ENCODE results near the gene CDCA4.

CDCA4 gene

DNA sequence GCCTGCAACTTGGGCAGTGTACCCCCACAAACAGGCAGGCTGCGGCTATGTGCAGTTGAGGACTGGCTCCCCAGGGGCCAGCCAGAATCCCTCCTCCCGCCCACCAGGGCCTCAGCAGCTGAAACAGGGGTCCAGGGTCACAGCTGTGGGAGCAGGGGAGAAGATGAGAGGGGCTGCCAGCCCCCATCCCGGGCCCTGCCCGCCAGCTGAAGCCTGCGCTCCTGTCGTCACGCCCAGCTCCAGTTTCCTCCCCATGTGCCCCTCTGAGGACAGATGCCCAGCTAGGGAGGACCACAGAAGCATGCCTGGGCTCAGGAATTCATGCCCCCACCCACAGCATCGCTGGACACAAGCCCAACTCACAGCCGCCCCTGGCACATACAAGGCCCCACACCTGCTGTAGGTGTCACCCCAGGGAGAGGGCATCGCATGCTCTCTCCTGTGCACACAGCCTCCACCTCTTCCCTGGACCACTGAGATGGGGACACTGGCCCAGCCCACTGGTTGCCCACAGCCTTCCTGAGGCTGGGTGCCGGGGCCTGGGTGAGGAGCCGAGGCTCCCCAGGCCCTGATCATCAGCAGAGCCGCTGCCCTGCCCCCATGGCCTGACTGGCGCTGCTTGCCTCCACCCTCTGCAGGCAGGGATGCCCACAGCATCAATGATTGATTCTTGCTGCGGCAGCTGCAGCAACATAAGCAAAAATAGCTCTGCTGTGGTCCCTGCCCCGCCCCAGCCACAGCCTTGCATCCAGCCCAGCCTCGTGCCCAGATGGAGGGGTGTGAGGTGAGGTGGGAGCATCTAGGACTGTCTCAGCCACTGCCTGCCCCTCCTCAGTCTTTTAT lies 39.0 kb downstream of the CDCA4 start:
- TF ChIP-seq CTCF (IDR thresholded peaks at IDR 0.05; ENCODE audit: control insufficient read depth, extremely low read depth, insufficient read depth) = no peak

DNA sequence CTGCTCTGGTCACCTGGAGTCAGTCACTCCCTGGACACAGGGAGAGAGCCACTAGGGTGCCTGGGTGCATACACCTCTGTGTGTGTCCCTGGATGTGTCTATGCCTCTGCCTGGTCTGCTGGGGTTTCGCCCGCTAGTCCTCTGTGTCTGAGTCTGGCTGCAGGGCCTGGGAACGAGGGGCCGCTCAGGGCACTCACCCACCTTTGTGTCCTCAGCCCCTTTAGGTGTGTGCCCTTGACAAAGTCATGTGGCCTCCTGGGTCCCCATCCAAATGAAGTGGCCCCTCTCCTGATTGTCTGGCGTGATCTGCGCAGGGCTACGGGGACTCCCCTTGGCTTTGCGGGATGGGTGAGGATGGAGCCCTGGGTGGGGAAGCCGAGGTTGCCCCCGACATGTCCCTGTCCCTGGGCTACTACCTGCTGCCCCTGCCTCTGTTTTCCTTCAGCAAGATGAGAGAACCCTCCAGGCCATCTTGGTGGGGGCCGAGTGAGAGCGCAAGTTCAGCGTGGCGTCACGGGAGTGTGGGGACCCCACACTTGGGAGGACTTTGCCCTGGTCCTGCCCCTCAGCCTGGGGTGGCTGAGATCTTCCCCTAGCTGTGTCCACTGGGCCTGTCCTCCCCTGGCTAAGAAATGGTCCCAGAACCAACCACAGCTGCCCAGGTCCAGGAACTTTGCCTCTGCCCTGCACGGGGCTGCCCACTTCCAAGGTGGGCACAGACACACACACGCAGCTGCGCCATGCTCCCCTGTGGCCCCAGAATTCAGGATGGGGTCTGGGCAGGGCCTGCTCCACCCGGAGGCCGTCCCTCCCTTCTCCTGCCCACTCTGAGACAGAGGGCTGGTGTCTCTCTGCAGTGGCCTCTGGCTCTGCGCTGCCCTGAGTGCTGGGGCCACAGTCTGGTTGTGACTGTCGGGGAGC lies 40.0 kb downstream of the CDCA4 start:
- TF ChIP-seq CTCF (IDR thresholded peaks at IDR 0.05; ENCODE audit: control insufficient read depth, extremely low read depth, insufficient read depth) = no peak
- no peak overlapping the region for H3K4me3 ChIP-seq (ENCODE audit: low read depth, low read length)
- DNase-seq (ENCODE audit: low read depth) = no peak

More for the DNA sequence above, 39.0 kb downstream of the CDCA4 start:
- H3K4me3 ChIP-seq (ENCODE audit: low read depth, low read length) = no peak overlapping the region
- DNase-seq (ENCODE audit: low read depth) = no peak

- DNase-seq (ENCODE audit: low read depth) = peak; percentile 56
- H3K4me3 ChIP-seq (ENCODE audit: low read depth, low read length) = no peak overlapping the region
- 0 out of 2 replicates have a peak, but pooled peaks have one; percentile 8 for TF ChIP-seq CTCF (IDR thresholded peaks at IDR 0.05; ENCODE audit: control insufficient read depth, extremely low read depth, insufficient read depth)
Measured at GRCh38 chr14:104979758-104980610, 40.9 kb downstream of the CDCA4 start.

DNA sequence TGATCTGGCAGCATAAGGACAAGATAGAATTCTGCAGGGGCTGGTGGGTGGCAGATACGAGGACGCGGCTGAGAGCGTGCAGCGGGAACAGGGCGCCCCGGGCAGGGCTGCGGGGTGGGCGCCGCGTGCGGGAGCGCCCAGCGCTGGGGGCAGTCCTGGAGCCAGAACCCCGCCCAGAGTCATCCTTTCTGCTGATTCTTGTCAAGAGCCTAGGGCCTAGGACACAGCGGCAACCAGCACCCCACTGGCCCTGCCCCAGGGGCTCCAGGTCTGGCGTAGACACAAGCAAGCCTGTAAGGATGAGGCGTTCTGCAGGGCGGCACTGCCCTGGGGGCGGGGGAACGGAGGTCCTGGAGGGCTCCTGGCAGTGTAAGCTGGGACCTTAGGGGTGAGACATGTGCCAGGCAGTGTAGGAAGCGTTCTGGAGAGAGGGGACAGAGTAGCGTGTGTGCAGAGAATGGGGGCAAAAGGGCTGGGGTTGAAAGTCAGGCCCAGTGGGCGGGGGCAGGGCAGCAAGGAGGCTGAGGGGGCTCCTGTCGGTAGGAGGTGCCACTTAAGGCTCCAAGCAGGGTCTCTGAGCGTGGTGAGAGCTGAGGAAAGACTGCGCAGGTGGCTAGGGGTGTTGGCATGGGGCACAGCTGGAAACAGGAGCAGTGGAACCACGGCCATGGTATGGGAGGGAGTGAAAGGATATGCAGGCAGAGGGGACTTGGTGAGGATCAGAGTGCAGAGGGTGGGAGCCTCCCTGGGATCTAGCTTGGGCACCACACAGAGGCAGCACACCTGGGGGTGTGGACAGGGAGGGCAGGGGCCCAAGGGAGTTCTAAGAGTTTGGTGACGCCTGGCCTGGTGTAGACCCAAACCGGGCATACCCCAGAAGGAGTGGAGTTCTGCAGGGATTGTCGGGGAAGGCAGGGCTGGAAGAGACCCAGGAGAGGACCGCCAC lies 41.9 kb downstream of the CDCA4 start:
- DNase-seq (ENCODE audit: low read depth) = no peak
- no peak for TF ChIP-seq CTCF (IDR thresholded peaks at IDR 0.05; ENCODE audit: control insufficient read depth, extremely low read depth, insufficient read depth)
- H3K4me3 ChIP-seq (ENCODE audit: low read depth, low read length) = peak overlapping the region; percentile 28; the same call in 1 of the 2 replicates

GRCh38 chr14:104977681-104978653 lies 42.9 kb downstream of the CDCA4 start, which contains the start of gene AHNAK2:
Gene AHNAK2, minus strand, starts transcription at chr14:104978374. Its CDS starts 137 bp downstream, at chr14:104978237.
- TF ChIP-seq CTCF (IDR thresholded peaks at IDR 0.05; ENCODE audit: control insufficient read depth, extremely low read depth, insufficient read depth) = no peak
- H3K4me3 ChIP-seq (ENCODE audit: low read depth, low read length) = peak within 1 kb of the TSS; percentile 51
- DNase-seq (ENCODE audit: low read depth) = peak; percentile 36

Data from LNCaP clone FGC (cell line).